Coronary artery (tissue), 2 donors: ENCODE measurements around the gene RHEX.

Source experiments
- DNase-seq: peaks from one replicate; pipeline ENCODE4 v3.0.0-alpha.2; 2017; ENCODE audit warnings: low spot score
- H3K27ac ChIP-seq, 2 donors: fragments of 200-600 bp; sonication (generic); one replicate each; pipeline ENCODE4 v1.5.1; 2016 to 2019
- H3K4me3 ChIP-seq: fragments of 200-600 bp; sonication (generic); 2 replicates; pipeline ENCODE4 v1.5.1; 2016; ENCODE audit warnings: mild to moderate bottlenecking, moderate library complexity
- TF ChIP-seq, protein P1 (sequence below): fragments of 200-600 bp; sonication (generic); IDR thresholded peaks from one replicate; pipeline ENCODE4 v1.5.1; 2019; ENCODE audit warnings: antibody characterized with exemption

RHEX gene

DNA sequence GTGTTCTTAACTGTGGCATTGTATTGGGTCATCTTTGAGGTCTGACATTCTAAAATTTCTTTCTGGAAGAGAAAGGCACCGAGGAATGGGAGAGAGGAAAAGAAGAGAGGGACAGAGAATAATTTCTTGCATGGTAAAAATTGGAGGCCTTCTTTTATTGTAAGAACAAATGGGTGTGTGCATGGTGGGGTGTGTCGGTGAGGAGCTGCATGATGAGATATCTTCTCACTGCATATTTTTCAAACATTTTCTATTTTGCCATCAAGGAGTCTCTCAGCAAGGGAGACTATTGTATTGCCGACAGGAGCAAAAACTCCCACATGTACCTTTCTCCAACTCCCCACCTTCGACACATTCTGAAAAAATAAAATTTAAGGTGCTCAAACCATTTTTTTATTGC, 22.8 kb upstream of the RHEX start:
- Histone ChIP-seq H3K27ac (no peak overlapping the region), H3K4me3 (no peak overlapping the region)
- TF ChIP-seq, protein P1, sequence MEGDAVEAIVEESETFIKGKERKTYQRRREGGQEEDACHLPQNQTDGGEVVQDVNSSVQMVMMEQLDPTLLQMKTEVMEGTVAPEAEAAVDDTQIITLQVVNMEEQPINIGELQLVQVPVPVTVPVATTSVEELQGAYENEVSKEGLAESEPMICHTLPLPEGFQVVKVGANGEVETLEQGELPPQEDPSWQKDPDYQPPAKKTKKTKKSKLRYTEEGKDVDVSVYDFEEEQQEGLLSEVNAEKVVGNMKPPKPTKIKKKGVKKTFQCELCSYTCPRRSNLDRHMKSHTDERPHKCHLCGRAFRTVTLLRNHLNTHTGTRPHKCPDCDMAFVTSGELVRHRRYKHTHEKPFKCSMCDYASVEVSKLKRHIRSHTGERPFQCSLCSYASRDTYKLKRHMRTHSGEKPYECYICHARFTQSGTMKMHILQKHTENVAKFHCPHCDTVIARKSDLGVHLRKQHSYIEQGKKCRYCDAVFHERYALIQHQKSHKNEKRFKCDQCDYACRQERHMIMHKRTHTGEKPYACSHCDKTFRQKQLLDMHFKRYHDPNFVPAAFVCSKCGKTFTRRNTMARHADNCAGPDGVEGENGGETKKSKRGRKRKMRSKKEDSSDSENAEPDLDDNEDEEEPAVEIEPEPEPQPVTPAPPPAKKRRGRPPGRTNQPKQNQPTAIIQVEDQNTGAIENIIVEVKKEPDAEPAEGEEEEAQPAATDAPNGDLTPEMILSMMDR, result no peak
- DNase-seq, result no peak

DNA sequence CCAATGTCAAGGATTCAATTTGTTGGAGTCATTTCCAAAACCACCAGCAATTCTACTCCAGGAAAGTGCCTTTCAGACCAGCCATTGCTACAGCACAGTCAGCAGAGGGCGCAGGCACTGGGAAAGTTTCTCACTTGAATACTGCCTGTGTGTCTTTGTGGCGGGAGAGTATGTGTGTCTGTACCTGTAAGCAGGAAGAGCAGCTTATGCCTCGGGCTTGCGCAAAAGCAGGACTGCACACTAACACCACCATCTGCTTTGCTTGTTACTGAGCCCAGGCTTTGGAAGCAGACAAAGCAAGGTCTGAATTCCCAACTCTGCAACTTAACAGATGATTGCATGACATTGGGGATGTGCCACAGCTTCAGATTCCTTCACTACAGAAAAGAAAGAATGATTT, 22.3 kb upstream of the RHEX start:
- no peak overlapping the region for H3K4me3 ChIP-seq
- TF ChIP-seq, protein P1, result peak; percentile 53
- no peak overlapping the region for H3K27ac ChIP-seq
- no peak for DNase-seq

DNA sequence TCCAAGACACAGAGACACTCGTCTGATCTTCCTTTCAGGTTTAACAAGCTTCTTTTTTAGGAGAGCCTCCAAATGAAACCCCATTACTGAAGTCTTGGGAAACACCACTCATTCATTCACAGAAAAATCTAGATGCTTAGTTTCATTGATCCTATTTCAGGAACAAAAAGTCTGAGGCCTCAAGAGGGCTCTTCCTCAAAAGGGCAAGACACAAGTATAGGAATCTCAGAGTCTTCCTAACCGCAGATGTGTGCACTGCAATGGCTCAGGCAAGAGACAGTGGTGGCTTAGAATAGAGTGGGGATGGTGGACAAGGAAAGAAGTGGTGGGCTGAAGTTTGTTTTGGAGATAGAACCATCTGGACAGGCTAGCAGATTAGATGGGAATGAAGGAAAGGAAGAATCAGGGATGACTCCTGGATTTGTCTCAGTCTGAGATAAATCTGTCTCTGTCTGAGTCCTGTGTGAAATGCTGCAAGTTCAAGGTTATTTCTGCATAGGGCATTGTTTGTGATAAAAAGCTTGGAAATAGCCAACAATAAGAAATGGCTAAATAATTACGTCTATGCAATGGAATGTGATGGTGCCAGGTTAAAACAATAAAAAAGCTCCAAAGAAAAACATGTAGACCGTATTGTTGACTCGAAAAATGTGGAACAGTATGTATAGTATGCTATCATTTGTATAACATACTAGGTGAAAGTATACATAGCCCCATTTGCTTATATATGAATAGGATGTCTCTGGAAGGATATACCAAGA, 20.4 kb upstream of the RHEX start:
- H3K27ac ChIP-seq, result no peak overlapping the region
- no peak overlapping the region for H3K4me3 ChIP-seq
- TF ChIP-seq, protein P1, result no peak
- no peak for DNase-seq

DNA sequence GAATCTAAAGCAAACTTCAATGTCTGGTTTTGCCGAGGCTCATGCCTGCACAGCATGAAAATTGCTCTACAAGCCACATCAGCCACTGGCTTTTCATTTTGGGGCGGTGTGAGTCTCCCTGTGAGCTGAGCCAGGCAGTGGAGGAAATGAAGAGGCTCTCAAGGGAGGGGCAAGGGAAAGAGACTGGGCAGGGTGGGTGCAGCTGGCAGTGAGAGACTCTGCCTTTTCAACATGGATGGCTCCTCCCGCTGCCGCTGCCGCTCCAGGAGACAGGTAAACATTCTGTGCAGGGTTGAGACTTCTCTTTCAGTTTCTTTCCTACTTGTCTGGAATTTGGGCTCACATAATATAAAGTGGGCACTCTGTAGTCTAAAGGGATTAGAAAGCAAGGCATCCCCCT, 17.9 kb upstream of the RHEX start:
- TF ChIP-seq, protein P1, result no peak
- DNase-seq, result no peak

DNA sequence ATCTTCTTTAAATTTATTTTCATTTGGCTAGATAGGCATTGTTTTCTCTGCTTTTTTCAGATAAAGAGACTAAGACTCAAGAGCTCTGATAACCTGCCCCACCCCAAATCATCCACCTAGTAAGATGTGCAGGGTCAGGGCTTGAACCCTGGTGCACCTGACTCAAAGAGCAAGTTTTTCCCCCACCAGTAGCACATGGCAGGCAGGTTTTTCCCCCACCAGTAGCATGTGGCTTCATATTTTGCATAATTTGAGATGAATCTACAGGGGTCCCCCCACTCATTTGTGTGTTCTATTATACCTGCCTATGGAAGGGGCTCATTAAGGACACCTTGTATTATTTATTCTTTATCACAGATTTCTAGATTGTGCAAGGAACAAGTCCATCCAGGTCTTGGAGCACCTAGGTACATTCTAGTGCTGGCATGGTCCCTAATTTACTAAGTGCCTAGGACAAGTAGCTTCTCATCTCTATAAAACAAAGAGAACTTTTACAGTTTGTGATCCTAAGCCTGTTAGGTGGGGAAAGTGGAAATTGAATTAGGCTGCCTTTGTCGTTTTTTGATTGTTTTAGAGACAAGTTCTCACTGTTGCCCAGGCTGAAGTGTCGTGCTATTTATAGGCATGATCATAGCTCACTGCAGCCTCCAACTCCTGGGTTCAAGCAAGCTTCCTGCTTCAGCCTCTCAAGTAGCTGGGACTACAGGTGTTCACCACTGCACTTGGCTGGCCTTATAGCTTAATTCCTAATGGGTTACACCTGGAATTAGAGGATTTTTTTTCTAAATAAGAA, 16.1 kb upstream of the RHEX start:
- TF ChIP-seq, protein P1, result no peak
- no peak for DNase-seq
- H3K27ac ChIP-seq, result no peak overlapping the region
- H3K4me3 ChIP-seq, result no peak overlapping the region

More for the DNA sequence above, 17.9 kb upstream of the RHEX start:
- no peak overlapping the region for H3K27ac ChIP-seq
- H3K4me3 ChIP-seq, result no peak overlapping the region

DNA sequence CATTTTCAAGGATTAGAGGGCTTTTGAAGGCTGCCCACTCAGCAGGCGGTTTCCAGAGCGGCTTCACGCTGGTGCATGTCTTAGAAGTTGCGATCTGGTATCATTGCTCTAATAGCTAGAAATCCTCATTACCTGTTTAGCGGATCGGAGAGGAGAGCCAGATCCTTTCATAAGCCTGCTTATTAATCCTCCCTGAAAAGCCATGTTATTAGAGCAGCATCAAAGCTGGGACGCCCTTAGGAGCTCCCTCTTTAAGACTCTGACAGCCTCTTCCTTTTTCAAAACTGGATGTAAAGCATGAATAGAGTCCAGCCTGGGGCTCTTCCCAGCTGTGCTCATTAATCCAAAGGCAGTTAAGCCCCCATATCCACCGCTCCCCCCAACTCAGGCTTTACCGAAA, 15.4 kb upstream of the RHEX start:
- TF ChIP-seq, protein P1, result no peak
- Histone ChIP-seq H3K4me3 (no peak overlapping the region), H3K27ac (no peak overlapping the region)
- DNase-seq, result no peak
